Lung microvascular endothelial cell (primary cell): ENCODE results near the gene MBD5. TPM values are rescaled to one million over a fixed set of nuclear protein-coding genes. Genes with fewer than 3 reads are reported as not detected.
A peak's percentile ranks its signal among the peaks of the same experiment; 100 is the strongest.

Experiments
- DNase-seq, 2 donors: peaks; one replicate each; pipeline versions ENCODE4 v3.0.0 to v3.0.0-alpha.2; 2010; ENCODE audit warnings: low read depth in 2 of 2
- total RNA-seq: library from RNA; depleted of rRNA; stranded (reverse); fragments of >200 nt; gene quantifications from 2 replicates; pipeline ENCODE4 v1.2.1, GENCODE V29; 2014

MBD5 gene
- total RNA-seq, 1 donor from 2014 or later = 5.2 TPM

DNA sequence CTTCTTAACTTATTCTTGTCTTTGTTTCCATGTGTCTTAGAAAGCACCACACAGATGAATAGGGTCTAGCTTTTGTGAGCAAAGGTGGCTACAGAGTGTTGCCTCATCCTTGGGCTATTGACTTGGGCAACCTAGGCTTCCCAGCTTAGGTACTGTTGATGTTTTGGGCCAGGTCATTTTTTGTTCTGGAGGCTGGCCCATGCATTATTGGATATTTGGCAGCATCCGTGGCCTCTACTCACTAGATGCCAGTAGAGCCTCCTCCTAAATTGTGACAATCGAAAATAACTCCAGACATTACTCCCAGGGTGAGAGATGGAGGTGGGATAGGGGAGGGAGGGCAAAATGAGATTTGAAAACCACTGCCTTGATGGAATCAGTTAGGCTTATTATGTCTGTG is 496.4 kb downstream of the MBD5 start:
- DNase-seq = no peak

DNA sequence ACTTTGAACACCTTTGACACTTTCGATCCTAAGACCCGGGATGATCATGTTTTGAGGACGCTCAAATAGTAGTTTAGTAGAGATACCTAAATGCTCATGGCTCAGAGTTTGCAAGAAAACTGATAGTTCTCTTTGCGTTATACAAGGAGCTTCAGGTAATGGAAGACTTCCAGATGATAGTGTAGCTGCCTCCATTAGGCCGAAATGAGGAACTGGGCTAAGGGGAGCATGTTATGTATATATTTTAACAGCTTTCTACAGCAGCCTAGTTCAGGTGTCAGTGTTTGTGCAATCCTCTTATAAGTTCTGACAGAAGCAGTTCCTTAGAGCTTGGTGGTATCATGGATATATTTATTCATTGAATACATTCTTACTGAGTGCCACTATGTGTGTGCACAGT is 496.9 kb downstream of the MBD5 start:
- DNase-seq = no peak

DNA sequence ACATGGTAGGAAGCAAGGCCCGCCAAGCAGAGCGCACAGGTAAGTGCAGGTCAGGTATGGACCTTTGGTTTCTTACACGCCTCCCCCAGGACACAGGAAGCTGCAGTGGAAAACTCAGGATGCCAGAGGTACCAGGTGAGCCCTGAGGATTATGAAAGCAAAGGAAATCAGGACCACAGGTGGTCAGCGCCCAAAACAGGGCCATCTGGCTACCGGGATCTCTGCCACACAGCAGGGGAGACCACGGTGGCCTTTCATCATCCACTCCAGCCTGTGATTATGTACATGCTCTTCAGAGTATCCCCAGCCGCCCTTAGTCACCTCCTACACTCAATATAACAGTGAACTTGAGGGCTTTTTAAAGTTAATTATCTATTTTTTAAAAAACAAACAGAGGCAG is 498.1 kb downstream of the MBD5 start:
- no peak for DNase-seq

GRCh38 chr2:148521181-148521580 is 500.3 kb downstream of the MBD5 start:
- DNase-seq = no peak

DNA sequence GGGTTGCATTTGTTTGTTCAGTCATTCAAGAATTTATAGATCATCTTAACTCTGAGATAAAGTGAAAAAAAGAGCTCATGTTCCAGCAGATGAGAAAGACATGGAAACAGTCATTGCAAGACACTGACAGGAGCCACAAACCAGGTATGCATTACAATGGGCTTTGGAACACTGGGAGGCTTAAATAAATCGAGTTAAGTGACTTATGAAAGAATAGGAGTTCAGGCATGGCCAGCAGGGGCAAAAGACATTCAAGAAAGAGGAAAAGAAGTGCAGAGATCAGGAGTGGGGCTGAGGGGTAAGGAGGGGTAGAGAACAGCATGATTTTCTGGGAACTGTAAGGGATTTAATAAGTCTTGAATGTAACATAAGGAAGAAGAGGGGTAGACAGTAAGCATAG is 502.4 kb downstream of the MBD5 start:
- DNase-seq = no peak

- peak in 1 of 2 donors; percentile 47 for DNase-seq
Measured at GRCh38 chr2:148524519-148524919, 503.6 kb downstream of the MBD5 start.

DNA sequence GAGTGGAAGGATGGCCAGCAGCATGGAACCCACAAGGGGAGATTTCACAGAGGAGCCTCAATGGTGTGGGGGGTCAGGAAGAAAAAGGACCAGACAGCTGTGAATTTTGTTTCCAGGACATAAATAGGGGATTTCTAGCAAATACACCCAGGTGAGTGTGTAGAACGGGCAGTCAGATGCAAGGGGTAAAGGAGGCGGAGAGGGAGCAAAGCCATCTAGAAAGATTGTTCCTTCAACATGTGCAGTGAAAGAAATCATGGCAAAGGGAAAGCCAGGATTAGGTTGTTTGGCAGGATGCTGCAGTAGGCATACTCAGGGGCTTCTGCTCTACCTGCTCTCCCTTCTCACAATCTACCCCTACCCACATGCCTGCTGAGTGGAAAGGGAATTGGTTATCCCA is 504.2 kb downstream of the MBD5 start:
- DNase-seq = no peak

DNA sequence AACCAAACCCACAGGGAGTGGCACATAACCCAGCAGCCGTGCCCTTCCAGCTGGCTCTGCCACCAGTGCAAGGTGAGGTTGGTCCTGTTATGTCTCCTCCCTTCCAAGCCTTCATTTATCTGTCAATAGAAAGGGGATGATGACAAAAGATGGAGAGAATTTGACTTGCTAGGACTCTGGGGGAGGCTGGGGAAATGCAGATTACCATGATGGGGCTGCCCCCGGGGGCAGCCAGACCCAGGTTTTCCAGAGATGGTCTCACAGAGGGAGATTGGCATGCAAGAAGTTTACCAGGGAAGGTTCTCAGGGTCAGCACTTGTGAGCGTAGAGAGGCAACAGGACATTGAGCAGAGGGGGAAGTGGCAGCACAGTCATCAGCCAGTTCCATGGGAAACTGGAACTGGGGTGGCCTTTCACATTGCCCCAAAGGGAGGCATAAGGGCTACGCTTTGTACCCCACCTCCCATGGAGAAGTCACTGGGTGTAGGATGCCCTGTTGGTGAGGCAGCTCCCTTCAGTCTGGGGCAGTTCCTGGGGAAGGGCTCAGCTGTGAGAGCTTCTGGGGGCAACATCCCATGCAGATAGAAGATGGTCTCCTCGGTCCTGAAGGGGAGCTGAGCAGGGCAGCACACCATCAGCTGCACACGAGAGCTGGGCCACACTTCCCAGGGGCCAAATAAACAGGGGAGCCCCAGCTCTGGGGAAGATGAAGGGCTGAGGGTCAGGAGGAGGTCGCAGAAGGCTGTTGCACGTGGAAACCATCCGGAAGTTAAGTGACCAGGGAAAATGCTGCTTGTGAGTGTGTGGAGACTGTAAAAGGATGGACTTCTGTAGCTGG is 505.8 kb downstream of the MBD5 start:
- no peak for DNase-seq

DNA sequence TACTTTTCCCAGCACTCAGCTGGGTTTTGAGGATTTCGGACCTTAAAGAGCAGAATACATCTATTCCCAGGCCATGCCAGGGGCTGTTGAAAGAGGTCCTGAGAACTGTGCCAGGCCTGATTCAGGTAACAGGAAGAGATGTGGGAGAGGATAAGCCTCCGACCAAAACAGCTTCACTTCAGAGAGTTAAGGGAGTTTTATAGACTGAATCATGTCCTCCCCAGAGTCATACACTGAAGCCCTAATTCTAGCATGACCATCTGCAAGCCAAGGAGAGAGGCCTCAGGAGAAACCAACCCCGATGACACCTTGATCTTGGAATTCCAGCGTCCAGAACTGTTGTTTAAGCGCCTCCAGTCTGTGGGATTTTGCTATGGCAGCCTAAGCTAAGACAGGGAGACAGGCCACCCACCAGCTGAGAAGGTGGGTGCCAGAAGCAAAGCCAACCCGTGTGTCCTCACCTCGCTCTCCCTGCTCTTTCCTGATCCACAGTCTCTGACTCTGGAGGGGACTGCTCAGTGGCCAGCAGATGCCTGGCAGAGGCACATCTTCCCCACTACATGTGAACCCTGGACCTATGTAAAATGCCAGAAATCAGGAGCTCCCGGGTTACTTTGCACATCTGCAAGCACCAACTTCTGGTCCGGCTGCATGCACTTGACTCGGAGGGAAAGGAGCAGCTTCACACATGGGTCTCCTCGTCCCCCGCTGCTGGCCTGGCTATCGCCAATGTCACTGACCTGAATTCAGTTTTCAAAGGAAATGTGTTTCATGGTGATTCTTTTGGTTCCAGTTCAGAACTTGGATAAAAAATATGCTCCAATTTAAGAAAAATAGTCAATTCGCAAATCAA is 506.8 kb downstream of the MBD5 start:
- DNase-seq = no peak

DNA sequence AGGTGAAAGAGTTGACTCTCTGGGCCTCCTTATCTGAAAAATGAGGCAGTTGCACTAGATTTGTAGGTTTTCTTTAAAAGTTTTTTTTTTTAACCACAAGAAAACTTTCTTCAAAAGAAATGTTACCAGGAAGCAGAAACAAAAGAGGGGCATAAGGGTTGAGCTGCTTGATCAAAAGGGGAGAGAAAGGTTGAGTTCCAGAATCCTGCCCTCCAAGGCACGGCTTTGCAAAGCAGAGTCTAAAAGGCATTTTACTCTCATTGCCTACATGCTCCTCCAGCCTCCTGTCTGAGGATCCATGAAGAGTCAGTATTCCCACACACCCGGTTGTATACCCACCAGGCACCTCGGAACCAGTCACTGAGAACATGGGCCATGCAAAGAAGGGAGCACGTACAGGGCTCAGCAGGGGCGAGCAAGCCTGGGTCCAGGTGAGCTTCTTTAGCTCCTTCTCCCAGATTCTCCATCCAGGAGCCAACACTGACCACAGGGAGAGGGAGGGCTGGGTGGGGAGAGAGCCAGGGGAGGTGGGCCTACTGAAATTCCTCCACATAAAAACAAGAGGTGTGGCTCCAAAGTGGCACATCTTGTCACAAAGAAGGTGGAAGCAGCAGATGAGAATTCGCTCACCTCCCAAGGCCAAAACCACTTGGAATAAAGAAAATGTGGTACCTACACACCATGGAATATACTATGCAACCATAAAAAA is 507.6 kb downstream of the MBD5 start:
- no peak for DNase-seq

GRCh38 chr2:148529745-148530144 is 508.9 kb downstream of the MBD5 start:
- no peak for DNase-seq

- no peak for DNase-seq
Measured at GRCh38 chr2:148530350-148530749, 509.5 kb downstream of the MBD5 start.

DNA sequence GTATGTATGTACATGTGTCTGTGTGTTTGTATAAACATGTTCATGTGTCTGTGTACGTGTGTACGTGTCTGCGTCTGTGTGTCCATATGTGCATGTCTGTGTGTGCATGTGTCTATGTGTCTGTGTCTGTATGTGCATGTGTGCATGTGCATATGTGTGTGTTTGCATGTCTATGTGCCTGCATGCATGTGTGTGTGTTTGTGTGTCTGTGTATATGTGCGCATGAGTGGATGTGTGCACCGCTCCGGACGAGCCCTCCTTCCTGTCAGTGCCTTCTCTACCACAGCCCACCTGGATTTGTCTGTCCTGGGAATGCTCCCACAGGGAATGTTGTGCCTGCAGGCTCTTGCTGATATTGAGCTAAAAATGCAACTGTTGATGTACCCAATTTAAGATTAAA is 510.3 kb downstream of the MBD5 start:
- DNase-seq = no peak

DNA sequence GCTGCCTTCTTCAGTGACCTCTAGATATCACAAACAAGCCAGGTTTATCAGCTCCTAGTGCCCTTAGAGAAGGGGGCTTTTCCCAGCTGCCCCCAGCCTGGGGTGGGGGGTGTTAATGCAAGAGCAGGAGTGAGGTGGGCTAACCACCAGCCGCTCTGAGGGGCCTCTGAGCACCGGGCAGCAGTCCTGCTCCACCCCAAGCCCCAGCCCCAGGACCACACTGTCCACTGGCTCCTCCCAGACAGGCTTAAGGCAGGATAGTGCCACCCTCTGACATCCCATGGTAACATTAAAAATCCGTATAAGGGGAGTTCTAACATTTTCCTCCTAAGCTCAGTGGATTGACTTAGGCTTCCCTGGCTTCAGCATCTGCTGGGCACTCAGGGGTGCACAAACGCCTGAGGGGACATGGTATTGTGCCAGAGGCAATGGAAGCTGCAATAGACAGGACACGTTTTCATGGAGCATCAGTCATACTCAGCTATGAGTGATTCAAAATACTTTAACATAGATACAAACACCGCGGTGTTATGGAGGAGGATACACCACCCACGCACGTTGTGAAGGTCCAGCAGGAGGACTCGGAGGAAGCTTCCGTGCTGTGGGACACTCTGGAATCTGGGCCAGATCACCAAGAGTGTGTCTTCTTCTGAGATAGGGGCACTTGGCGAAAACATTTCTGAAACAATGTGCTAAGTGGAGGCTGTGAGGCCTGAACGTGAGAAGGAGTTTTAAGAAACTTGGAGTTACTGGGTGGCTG is 511.0 kb downstream of the MBD5 start:
- no peak for DNase-seq

DNA sequence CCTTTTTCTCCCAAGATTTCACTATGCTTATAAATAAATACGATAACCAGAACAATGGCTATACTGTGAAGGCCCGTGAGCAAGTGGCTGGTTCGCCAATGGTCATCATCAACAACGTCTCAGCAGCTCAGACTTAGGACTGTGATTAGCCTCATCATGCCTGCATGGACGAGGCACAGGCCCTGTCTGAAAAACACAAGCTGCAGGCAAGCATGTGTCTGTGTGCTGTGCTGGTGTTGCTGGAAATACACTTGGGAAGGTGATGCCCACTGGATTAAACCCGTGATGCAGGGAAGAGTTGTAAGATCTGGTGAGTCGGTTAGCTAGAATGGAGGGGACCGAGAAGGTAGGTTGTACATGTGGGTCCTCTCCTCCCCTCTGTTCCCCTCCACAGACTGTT is 512.1 kb downstream of the MBD5 start:
- DNase-seq = no peak

DNA sequence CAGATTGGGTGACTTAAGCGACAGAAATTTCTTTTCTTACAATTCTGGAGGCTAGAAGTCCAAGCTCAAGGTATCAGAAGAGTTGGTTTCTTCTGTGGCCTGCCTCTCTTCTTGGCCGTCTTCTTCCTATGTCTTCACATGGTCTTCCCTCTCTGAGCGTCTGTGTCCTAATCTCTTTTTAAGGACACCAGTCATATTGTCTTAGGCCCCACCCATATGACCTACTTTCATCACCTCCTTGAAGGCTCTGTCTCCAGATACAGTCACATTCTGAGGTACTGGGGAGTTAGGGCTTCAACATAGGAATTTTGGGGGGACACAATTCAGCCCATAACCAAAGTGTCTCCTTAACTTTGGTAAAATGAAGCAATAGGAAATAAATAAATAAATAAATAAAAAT is 512.8 kb downstream of the MBD5 start:
- no peak for DNase-seq

GRCh38 chr2:148534416-148535204 is 513.7 kb downstream of the MBD5 start:
- no peak for DNase-seq

GRCh38 chr2:148538375-148538774 is 517.5 kb downstream of the MBD5 start:
- no peak for DNase-seq

- no peak for DNase-seq
Measured at GRCh38 chr2:148540022-148540421, 519.1 kb downstream of the MBD5 start.

DNA sequence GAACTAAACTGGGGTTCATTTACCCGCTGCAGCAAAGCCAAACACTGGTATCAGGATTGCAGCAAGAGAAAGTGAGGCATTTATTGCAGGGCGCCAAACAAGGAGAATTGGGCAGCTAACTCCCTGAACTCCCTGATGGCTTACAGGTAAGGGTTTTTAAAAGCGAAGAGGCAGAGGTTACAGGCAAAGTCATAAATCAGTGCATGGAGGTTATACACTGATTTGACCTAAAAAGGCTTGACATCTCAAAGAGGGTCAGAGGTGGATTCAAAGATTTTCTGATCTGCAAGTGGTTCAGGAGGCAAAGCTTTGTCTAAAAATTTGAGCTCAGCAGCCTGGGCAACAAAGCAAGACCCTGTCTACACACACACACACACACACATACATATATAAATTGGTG is 520.9 kb downstream of the MBD5 start:
- no peak for DNase-seq

- no peak for DNase-seq
Measured at GRCh38 chr2:148542614-148543013, 521.7 kb downstream of the MBD5 start.
